Smooth muscle cell (in vitro differentiated cells): Measurements from ENCODE around the gene NEURL4. TPM values are rescaled to one million over a fixed set of nuclear protein-coding genes. Genes with fewer than 3 reads are reported as not detected.

ENCODE experiments used
- DNase-seq: peaks from one replicate; lab custom pipeline; 2025; ENCODE audit not compliant: unreplicated experiment; lab: John Stamatoyannopoulos, UW
- H2AFZ ChIP-seq: fragments of 200-600 bp; sonication (generic); 2 replicates; pipeline ENCODE4 v1.6.0; 2016; ENCODE audit warnings: antibody characterized with exemption, low read depth, mild to moderate bottlenecking
- H3F3A ChIP-seq: fragments of 200-600 bp; sonication (generic); 2 replicates; pipeline ENCODE4 v1.6.0; 2017; ENCODE audit warnings: antibody characterized with exemption, low read depth
- H3K27ac ChIP-seq: fragments of 200-600 bp; sonication (generic); 2 replicates; pipeline ENCODE4 v1.5.1; 2016; ENCODE audit warnings: low read depth, mild to moderate bottlenecking
- H3K27me3 ChIP-seq: fragments of 200-600 bp; sonication (generic); 2 replicates; pipeline ENCODE4 v1.6.1; 2016; ENCODE audit warnings: low read depth, mild to moderate bottlenecking
- H3K36me3 ChIP-seq: fragments of 200-600 bp; sonication (generic); 2 replicates; pipeline ENCODE4 v1.5.1; 2016; ENCODE audit warnings: low read depth
- H3K4me1 ChIP-seq: fragments of 200-600 bp; sonication (generic); 2 replicates; pipeline ENCODE4 v1.5.1; 2016; ENCODE audit warnings: low read depth
- H3K4me2 ChIP-seq: fragments of 200-600 bp; sonication (generic); 2 replicates; pipeline ENCODE4 v1.6.0; 2016; ENCODE audit warnings: mild to moderate bottlenecking
- H3K4me3 ChIP-seq: fragments of 200-600 bp; sonication (generic); 2 replicates; pipeline ENCODE4 v1.5.1; 2016; ENCODE audit warnings: mild to moderate bottlenecking
- H3K79me2 ChIP-seq: fragments of 200-600 bp; sonication (generic); 2 replicates; pipeline ENCODE4 v1.6.0; 2016; ENCODE audit warnings: low read depth, mild to moderate bottlenecking
- H3K9ac ChIP-seq: fragments of 200-600 bp; sonication (generic); 2 replicates; pipeline ENCODE4 v1.6.0; 2016; ENCODE audit warnings: low read depth
- H3K9me3 ChIP-seq: fragments of 200-600 bp; sonication (generic); replicated peaks from 2 replicates; pipeline ENCODE4 v1.5.1; 2016; ENCODE audit warnings: low read depth
- H4K20me1 ChIP-seq: fragments of 200-600 bp; sonication (generic); 2 replicates; pipeline ENCODE4 v1.6.0; 2016; ENCODE audit warnings: low read depth
- WGBS: methylation state at CpG from one replicate; pipeline ENCODE4 v1.1.7; 2016; ENCODE audit warnings: low lambda C conversion rate; 5-methylcytosine and 5-hydroxymethylcytosine counted together
- polyA plus RNA-seq: library from polyadenylated mRNA; unstranded; fragments of >200 nt; fragmentation: Nextera tagmentation; extraction: Ambion mirVana; gene quantifications from 2 replicates; pipeline ENCODE4 v1.2.1, GENCODE V29; 2016
- total RNA-seq: library from RNA; depleted of rRNA; stranded (reverse); fragments of >200 nt; gene quantifications from 2 replicates; pipeline ENCODE4 v1.2.3, GENCODE V29; 2014
- TF ChIP-seq, protein P1 (sequence below): fragments of 200-600 bp; sonication (generic); IDR thresholded peaks from 2 replicates; pipeline ENCODE4 v1.5.1; 2017; ENCODE audit warnings: borderline replicate concordance, mild to moderate bottlenecking, antibody characterized with exemption; ENCODE audit not compliant: insufficient read depth, poor library complexity, severe bottlenecking

Gene NEURL4
- total and polyA plus RNA-seq, 2 experiments from 2014 or later: 5.1 to 8.6 TPM

DNA sequence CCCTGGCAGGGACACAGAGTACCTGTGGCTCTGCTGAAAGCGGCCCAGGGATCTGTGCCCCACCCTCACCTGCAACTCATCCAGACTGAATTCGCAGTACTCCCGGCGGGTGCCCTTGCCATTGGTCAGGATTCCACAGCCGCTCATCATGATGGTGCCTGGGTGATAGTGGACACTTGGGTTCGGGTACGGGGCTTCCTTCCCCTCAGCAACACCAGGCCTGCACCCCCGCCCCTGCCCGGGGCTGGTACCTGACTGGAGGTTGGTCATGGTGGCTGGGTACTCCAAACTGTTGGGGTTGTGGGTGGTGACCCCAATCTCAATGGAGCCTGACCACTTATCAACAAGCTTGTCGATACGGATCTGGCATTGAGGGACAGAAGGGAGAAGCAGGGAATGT is 2.9 kb downstream of the NEURL4 start:
- DNase-seq: no peak
- no peaks in the 10 kb centered on the region for H3K36me3 ChIP-seq
- H3K27ac ChIP-seq: no peak overlapping the region
- no peak overlapping the region for H3K4me3 ChIP-seq
- no peak overlapping the region for H3K9ac ChIP-seq
- peaks cover 14% of the 10 kb centered on the region for H3K4me1 ChIP-seq
- 95% methylated on average over 11 of the region's 11 CpGs for WGBS
- H3K9me3 ChIP-seq: no peaks in the 10 kb centered on the region
- H2AFZ ChIP-seq: no peak overlapping the region
- no peak overlapping the region for H3K4me2 ChIP-seq
- H4K20me1 ChIP-seq: no peaks in the 10 kb centered on the region
- no peaks in the 10 kb centered on the region for H3K27me3 ChIP-seq
- peaks cover 10% of the 10 kb centered on the region for H3K79me2 ChIP-seq
- TF ChIP-seq, protein P1, sequence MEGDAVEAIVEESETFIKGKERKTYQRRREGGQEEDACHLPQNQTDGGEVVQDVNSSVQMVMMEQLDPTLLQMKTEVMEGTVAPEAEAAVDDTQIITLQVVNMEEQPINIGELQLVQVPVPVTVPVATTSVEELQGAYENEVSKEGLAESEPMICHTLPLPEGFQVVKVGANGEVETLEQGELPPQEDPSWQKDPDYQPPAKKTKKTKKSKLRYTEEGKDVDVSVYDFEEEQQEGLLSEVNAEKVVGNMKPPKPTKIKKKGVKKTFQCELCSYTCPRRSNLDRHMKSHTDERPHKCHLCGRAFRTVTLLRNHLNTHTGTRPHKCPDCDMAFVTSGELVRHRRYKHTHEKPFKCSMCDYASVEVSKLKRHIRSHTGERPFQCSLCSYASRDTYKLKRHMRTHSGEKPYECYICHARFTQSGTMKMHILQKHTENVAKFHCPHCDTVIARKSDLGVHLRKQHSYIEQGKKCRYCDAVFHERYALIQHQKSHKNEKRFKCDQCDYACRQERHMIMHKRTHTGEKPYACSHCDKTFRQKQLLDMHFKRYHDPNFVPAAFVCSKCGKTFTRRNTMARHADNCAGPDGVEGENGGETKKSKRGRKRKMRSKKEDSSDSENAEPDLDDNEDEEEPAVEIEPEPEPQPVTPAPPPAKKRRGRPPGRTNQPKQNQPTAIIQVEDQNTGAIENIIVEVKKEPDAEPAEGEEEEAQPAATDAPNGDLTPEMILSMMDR: no peak
- no peaks in the 10 kb centered on the region for H3F3A ChIP-seq

DNA sequence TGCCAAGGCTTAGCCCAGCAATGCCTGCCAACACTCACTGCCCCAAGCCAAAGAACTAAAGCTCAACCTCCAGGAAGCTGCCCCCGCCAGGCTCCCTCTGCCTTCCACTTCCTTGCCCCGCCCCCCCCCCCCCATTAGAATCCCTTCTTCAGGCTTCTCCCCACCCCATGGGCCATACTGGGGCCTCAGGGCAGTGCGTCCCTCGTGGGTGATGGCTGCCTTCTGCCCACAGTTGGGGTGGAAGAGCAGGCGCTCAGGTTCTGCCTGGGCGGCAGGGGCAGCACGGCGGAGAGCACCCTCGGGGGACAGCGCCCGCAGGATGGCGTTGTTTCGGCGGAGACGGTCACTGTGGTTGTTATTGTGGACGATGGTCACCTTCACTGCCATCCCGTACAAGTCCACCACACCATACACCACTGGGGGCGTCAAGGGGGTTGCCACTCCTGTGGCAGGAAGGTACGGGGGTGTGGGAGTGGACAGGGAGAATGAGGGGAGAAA is 4.1 kb downstream of the NEURL4 start:
- no peak overlapping the region for H2AFZ ChIP-seq

DNA sequence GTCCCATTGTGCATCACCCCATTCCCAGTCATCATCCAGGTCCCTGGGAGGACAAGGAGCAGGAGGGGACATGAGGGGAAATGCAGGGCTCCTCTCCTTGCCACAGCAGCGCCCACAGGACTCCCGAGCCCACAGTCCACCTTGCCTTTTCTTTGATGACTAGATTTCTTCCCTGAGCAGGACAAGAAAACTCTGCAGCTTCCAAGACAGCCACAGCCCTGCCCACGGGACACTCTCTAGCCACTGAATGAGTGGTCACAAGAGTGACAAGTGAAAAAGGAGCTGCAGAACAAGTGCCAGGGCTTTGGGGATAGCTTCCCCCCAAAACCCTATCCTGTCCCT is 4.7 kb downstream of the NEURL4 start:
- Histone ChIP-seq H3K79me2 (peaks cover 10% of the 10 kb centered on the region), H3K36me3 (no peaks in the 10 kb centered on the region), H3K4me3 (no peak overlapping the region), H3K4me2 (no peak overlapping the region), H3K4me1 (peaks cover 9% of the 10 kb centered on the region), H3K27ac (no peak overlapping the region), H4K20me1 (no peaks in the 10 kb centered on the region), H3K27me3 (no peaks in the 10 kb centered on the region), H3F3A (no peaks in the 10 kb centered on the region), H3K9me3 (no peaks in the 10 kb centered on the region), H2AFZ (no peak overlapping the region), H3K9ac (no peak overlapping the region)
- DNase-seq: no peak
- TF ChIP-seq, protein P1: no peak
- WGBS: 89% methylated on average over 3 of the region's 3 CpGs

More for the DNA sequence above, 4.1 kb downstream of the NEURL4 start:
- no peak for DNase-seq
- WGBS: 97% methylated on average over 19 of the region's 19 CpGs
- no peak overlapping the region for H3K9ac ChIP-seq
- no peaks in the 10 kb centered on the region for H3K27me3 ChIP-seq
- no peak overlapping the region for H3K4me2 ChIP-seq
- H3F3A ChIP-seq: no peaks in the 10 kb centered on the region
- no peaks in the 10 kb centered on the region for H3K9me3 ChIP-seq
- no peak overlapping the region for H3K27ac ChIP-seq
- TF ChIP-seq, protein P1: no peak
- H3K79me2 ChIP-seq: peaks cover 10% of the 10 kb centered on the region
- H3K4me1 ChIP-seq: peaks cover 9% of the 10 kb centered on the region
- no peaks in the 10 kb centered on the region for H3K36me3 ChIP-seq
- H4K20me1 ChIP-seq: no peaks in the 10 kb centered on the region
- no peak overlapping the region for H3K4me3 ChIP-seq

DNA sequence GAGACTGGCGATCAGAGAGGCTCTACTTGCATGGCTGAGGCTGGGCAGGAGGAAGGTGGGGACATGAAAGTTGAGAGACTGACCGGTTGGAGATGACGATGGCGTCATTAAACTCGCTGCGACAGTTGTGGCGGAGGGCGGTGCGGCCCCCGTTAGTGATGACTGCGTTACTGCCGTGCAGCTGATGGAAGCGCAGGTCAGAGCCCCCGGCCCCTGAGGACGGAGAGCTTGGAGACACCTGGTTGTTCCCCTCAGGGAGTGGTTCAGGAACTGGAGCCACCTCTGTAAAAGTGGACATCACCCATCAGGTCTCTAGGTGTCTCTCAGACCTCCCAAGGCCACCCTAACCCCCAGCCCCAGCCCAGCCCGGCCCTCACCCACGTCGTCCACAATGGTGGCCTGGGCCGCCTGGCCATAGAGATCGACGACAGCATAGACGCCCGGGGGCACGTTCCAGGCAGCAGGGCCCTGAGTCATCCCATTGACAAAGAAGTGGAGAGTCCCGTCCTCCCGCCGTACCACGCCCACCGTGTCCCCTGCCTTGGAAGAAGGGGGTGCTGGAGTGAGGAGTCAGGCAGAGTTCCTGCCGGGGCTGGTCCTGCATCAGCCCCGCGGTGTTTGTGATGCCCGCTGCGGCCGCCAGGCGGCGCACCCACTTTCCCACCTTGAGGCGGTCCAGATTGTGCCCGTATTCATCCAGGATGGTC is 5.3 kb downstream of the NEURL4 start:
- Histone ChIP-seq H3K9ac (no peak overlapping the region), H3K36me3 (no peaks in the 10 kb centered on the region), H3K27ac (no peak overlapping the region), H3K4me3 (no peak overlapping the region), H3K9me3 (no peaks in the 10 kb centered on the region), H3K79me2 (peaks cover 10% of the 10 kb centered on the region), H3K27me3 (no peaks in the 10 kb centered on the region), H3K4me1 (peaks cover 9% of the 10 kb centered on the region), H3F3A (no peaks in the 10 kb centered on the region), H2AFZ (no peak overlapping the region), H3K4me2 (no peak overlapping the region), H4K20me1 (no peaks in the 10 kb centered on the region)
- DNase-seq: no peak
- TF ChIP-seq, protein P1: peak; percentile 71
- 75% methylated on average over 39 of the region's 39 CpGs for WGBS
